Esophagus squamous epithelium (tissue), 4 donors: ENCODE measurements around the gene SCG3.

ENCODE experiments used
- CTCF ChIP-seq, 6 experiments: fragments of 450-650 bp in 4 of 6; fragments of 200-600 bp in 2 of 6; sonication (generic) in 2 of 6; IDR thresholded peaks; one replicate each; pipeline ENCODE4 v1.5.1; 2016 to 2019; ENCODE audit warnings: antibody characterized with exemption in 6 of 6, mild to moderate bottlenecking in 4 of 6, moderate library complexity in 4 of 6
- POLR2A ChIP-seq, 4 donors: fragments of 450-650 bp; IDR thresholded peaks; one replicate each; pipeline ENCODE4 v1.6.1; 2017; ENCODE audit warnings: antibody characterized with exemption in 4 of 4, mild to moderate bottlenecking in 4 of 4, moderate library complexity in 3 of 4

GRCh38 chr15:51672913-51673857, 8.1 kb upstream of the SCG3 start:
- TF ChIP-seq CTCF (IDR thresholded peaks at IDR 0.05), result no peak
- TF ChIP-seq POLR2A (IDR thresholded peaks at IDR 0.05), result no peak
